Astrocyte (in vitro differentiated cells and primary cell): ENCODE data around the gene ATPAF2. TPM values are rescaled to one million over a fixed set of nuclear protein-coding genes. Genes with fewer than 3 reads are reported as not detected.
A peak's percentile ranks its signal among the peaks of the same experiment; 100 is the strongest.

Source experiments
- DNase-seq: peaks from one replicate; pipeline ENCODE4 v3.0.0-alpha.2; 2010; ENCODE audit warnings: low read depth
- FAIRE-seq: peaks from 2 replicates; lab custom pipeline; 2011; peaks lifted over from hg19 to GRCh38; lab: Jason Lieb, UNC
- H2AFZ ChIP-seq: 2 replicates; pipeline ENCODE4 v1.6.0; 2012; ENCODE audit warnings: low read depth, low read length, inconsistent platforms
- H3K27ac ChIP-seq: 2 replicates; pipeline ENCODE4 v1.5.1; 2011; ENCODE audit warnings: low read depth, low read length, inconsistent platforms
- H3K27me3 ChIP-seq: 2 replicates; pipeline ENCODE4 v1.6.0; 2011; ENCODE audit warnings: low read length, inconsistent platforms; ENCODE audit not compliant: insufficient read depth
- H3K36me3 ChIP-seq: 2 replicates; pipeline ENCODE4 v1.5.1; 2011; ENCODE audit warnings: low read length, inconsistent platforms; ENCODE audit not compliant: insufficient read depth
- H3K4me1 ChIP-seq: 2 replicates; pipeline ENCODE4 v1.5.1; 2011; ENCODE audit warnings: low read length, inconsistent platforms; ENCODE audit not compliant: insufficient read depth
- H3K4me2 ChIP-seq: 2 replicates; pipeline ENCODE4 v1.6.0; 2012; ENCODE audit warnings: low read length, inconsistent platforms
- H3K4me3 ChIP-seq: 2 replicates; pipeline ENCODE4 v1.5.1; 2011; ENCODE audit warnings: low read depth, mild to moderate bottlenecking, low read length, inconsistent platforms; ENCODE audit not compliant: insufficient read depth
- H3K79me2 ChIP-seq: 2 replicates; pipeline ENCODE4 v1.6.0; 2012; ENCODE audit warnings: mild to moderate bottlenecking, low read length, inconsistent platforms; ENCODE audit not compliant: insufficient read depth
- H3K9ac ChIP-seq: 2 replicates; pipeline ENCODE4 v1.6.0; 2012; ENCODE audit warnings: mild to moderate bottlenecking, low read length, inconsistent platforms
- H3K9me3 ChIP-seq: 2 replicates; pipeline ENCODE4 v1.5.1; 2012; ENCODE audit warnings: low read depth, mild to moderate bottlenecking, low read length, inconsistent platforms; ENCODE audit not compliant: insufficient read depth
- H4K20me1 ChIP-seq: 2 replicates; pipeline ENCODE4 v1.6.0; 2012; ENCODE audit warnings: low read length, inconsistent platforms; ENCODE audit not compliant: insufficient read depth
- H3K27ac Mint-ChIP-seq: one replicate; pipeline ENCODE4 v1.8.0; 2021; ENCODE audit warnings: mild to moderate bottlenecking, mixed read lengths; ENCODE audit not compliant: unreplicated experiment
- H3K27me3 Mint-ChIP-seq: one replicate; pipeline ENCODE4 v1.8.0; 2021; ENCODE audit warnings: low read depth, mixed read lengths; ENCODE audit not compliant: unreplicated experiment
- H3K36me3 Mint-ChIP-seq: one replicate; pipeline ENCODE4 v1.8.0; 2021; ENCODE audit warnings: low read depth, mixed read lengths; ENCODE audit not compliant: unreplicated experiment
- H3K4me1 Mint-ChIP-seq: one replicate; pipeline ENCODE4 v1.8.0; 2021; ENCODE audit warnings: low read depth, mixed read lengths; ENCODE audit not compliant: unreplicated experiment
- H3K4me3 Mint-ChIP-seq: one replicate; pipeline ENCODE4 v1.8.0; 2021; ENCODE audit warnings: mild to moderate bottlenecking, moderate library complexity, mixed read lengths; ENCODE audit not compliant: unreplicated experiment
- H3K9me3 Mint-ChIP-seq: one replicate; pipeline ENCODE4 v1.8.0; 2021; ENCODE audit warnings: mild to moderate bottlenecking, mixed read lengths; ENCODE audit not compliant: unreplicated experiment
- EZH2 ChIP-seq: IDR thresholded peaks from 2 replicates; pipeline ENCODE4 v1.6.1; 2012; ENCODE audit warnings: mild to moderate bottlenecking, low read length, inconsistent platforms; ENCODE audit not compliant: insufficient read depth
- total RNA-seq: library from RNA; stranded (reverse); gene quantifications from 2 replicates; pipeline ENCODE4 v1.2.1, GENCODE V29; 2021
- TF ChIP-seq, protein P1 (sequence below): IDR thresholded peaks from 2 replicates; pipeline ENCODE4 v1.5.1; 2011; ENCODE audit warnings: low read depth, mild to moderate bottlenecking, inconsistent platforms, low read length, moderate library complexity; ENCODE audit not compliant: insufficient read depth

The ATPAF2 gene
- total RNA-seq, 1 donor from 2014 or later: 24.8 TPM

GRCh38 chr17:17976931-17977570 is 61.9 kb downstream of the ATPAF2 start:
- Histone ChIP-seq H3K9me3 (no peaks in the 10 kb centered on the region), H3K4me1 (peaks cover 4% of the 10 kb centered on the region), H3K36me3 (no peaks in the 10 kb centered on the region), H3K4me3 (no peak overlapping the region), H2AFZ (no peak overlapping the region), H3K27me3 (no peaks in the 10 kb centered on the region), H4K20me1 (no peaks in the 10 kb centered on the region), H3K4me2 (no peak overlapping the region), H3K9ac (no peak overlapping the region), H3K79me2 (peaks cover under 1% of the 10 kb centered on the region), H3K27ac (no peak overlapping the region)
- no peak for FAIRE-seq
- no peak overlapping the region for H3K27ac Mint-ChIP-seq
- no peak for TF ChIP-seq EZH2
- TF ChIP-seq, protein P1, sequence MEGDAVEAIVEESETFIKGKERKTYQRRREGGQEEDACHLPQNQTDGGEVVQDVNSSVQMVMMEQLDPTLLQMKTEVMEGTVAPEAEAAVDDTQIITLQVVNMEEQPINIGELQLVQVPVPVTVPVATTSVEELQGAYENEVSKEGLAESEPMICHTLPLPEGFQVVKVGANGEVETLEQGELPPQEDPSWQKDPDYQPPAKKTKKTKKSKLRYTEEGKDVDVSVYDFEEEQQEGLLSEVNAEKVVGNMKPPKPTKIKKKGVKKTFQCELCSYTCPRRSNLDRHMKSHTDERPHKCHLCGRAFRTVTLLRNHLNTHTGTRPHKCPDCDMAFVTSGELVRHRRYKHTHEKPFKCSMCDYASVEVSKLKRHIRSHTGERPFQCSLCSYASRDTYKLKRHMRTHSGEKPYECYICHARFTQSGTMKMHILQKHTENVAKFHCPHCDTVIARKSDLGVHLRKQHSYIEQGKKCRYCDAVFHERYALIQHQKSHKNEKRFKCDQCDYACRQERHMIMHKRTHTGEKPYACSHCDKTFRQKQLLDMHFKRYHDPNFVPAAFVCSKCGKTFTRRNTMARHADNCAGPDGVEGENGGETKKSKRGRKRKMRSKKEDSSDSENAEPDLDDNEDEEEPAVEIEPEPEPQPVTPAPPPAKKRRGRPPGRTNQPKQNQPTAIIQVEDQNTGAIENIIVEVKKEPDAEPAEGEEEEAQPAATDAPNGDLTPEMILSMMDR: no peak
- DNase-seq: no peak
- H3K27me3 Mint-ChIP-seq: no peaks in the 10 kb centered on the region
- H3K36me3 Mint-ChIP-seq: peaks cover 2% of the 10 kb centered on the region
- H3K4me1 Mint-ChIP-seq: peaks cover 2% of the 10 kb centered on the region
- H3K4me3 Mint-ChIP-seq: no peak overlapping the region
- H3K9me3 Mint-ChIP-seq: peaks cover 4% of the 10 kb centered on the region

GRCh38 chr17:17975436-17975835 is 63.5 kb downstream of the ATPAF2 start:
- Mint-ChIP-seq H3K4me1 (peaks cover 9% of the 10 kb centered on the region), H3K4me3 (no peak overlapping the region), H3K27ac (no peak overlapping the region), H3K27me3 (no peaks in the 10 kb centered on the region), H3K36me3 (peaks cover 2% of the 10 kb centered on the region), H3K9me3 (peaks cover 4% of the 10 kb centered on the region)
- Histone ChIP-seq H3K4me2 (no peak overlapping the region), H3K27me3 (no peaks in the 10 kb centered on the region), H3K9me3 (no peaks in the 10 kb centered on the region), H3K36me3 (no peaks in the 10 kb centered on the region), H3K9ac (no peak overlapping the region), H3K4me1 (peaks cover 12% of the 10 kb centered on the region), H3K27ac (no peak overlapping the region), H3K4me3 (no peak overlapping the region), H4K20me1 (peaks cover 15% of the 10 kb centered on the region), H2AFZ (no peak overlapping the region), H3K79me2 (peaks cover 17% of the 10 kb centered on the region)
- DNase-seq (no peak), FAIRE-seq (no peak)
- TF ChIP-seq, protein P1: no peak
- TF ChIP-seq EZH2: no peak

GRCh38 chr17:17972952-17973254 is 66.1 kb downstream of the ATPAF2 start:
- H4K20me1 ChIP-seq: peaks cover 24% of the 10 kb centered on the region
- peaks cover 12% of the 10 kb centered on the region for H3K4me1 ChIP-seq
- H3K9ac ChIP-seq: peak overlapping the region; percentile 74
- peak overlapping the region; percentile 80 for H3K27ac ChIP-seq
- Mint-ChIP-seq H3K27ac (peak overlapping the region; percentile 91), H3K36me3 (peaks cover 2% of the 10 kb centered on the region), H3K27me3 (no peaks in the 10 kb centered on the region), H3K9me3 (peaks cover 4% of the 10 kb centered on the region), H3K4me1 (peaks cover 18% of the 10 kb centered on the region), H3K4me3 (peak overlapping the region; percentile 92)
- FAIRE-seq: no peak
- peak overlapping the region; percentile 86 for H3K4me2 ChIP-seq
- peak overlapping the region; percentile 82 for H3K4me3 ChIP-seq
- peak overlapping the region; percentile 78 for H2AFZ ChIP-seq
- H3K36me3 ChIP-seq: no peaks in the 10 kb centered on the region
- H3K79me2 ChIP-seq: peaks cover 39% of the 10 kb centered on the region
- H3K27me3 ChIP-seq: no peaks in the 10 kb centered on the region
- no peak for DNase-seq
- TF ChIP-seq, protein P1: no peak
- no peak for TF ChIP-seq EZH2
- H3K9me3 ChIP-seq: no peaks in the 10 kb centered on the region
